Measurements from ENCODE around the gene ABI1.

- TF ChIP-seq, protein P1, sequence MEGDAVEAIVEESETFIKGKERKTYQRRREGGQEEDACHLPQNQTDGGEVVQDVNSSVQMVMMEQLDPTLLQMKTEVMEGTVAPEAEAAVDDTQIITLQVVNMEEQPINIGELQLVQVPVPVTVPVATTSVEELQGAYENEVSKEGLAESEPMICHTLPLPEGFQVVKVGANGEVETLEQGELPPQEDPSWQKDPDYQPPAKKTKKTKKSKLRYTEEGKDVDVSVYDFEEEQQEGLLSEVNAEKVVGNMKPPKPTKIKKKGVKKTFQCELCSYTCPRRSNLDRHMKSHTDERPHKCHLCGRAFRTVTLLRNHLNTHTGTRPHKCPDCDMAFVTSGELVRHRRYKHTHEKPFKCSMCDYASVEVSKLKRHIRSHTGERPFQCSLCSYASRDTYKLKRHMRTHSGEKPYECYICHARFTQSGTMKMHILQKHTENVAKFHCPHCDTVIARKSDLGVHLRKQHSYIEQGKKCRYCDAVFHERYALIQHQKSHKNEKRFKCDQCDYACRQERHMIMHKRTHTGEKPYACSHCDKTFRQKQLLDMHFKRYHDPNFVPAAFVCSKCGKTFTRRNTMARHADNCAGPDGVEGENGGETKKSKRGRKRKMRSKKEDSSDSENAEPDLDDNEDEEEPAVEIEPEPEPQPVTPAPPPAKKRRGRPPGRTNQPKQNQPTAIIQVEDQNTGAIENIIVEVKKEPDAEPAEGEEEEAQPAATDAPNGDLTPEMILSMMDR (IDR thresholded peaks at IDR 0.05; ENCODE audit: low read length): no peak
- TF ChIP-seq EZH2 (IDR thresholded peaks at IDR 0.05; ENCODE audit: borderline replicate concordance, low read length): no peak
Measured at GRCh38 chr10:26715137-26715487, 145.6 kb downstream of the ABI1 start.
